A549 (cell line): ENCODE data around the gene LAMTOR3.

Experiments used
- BHLHE40 ChIP-seq: IDR thresholded peaks from 2 replicates; pipeline ENCODE4 v1.6.1; 2012; ENCODE audit warnings: low read depth, low read length, inconsistent platforms
- CBX8 ChIP-seq: fragments of 200-600 bp; sonication (generic); IDR thresholded peaks from 2 replicates; pipeline ENCODE4 v1.6.1; 2016
- CTCF ChIP-seq: fragments of >200 bp; sonication (Bioruptor Twin); formaldehyde crosslinking; IDR thresholded peaks from 3 replicates; pipeline ENCODE4 v1.5.1; 2016
- EP300 ChIP-seq, 2 experiments: fragments of >200 bp; sonication (Bioruptor Twin); formaldehyde crosslinking; IDR thresholded peaks; 2 replicates in 1 of 2; 3 replicates in 1 of 2; pipeline ENCODE4 v1.6.1; 2016 to 2017
- HOXA7 ChIP-seq: fragments of 250-450 bp; sonication (Bioruptor Pico); IDR thresholded peaks from 2 replicates; pipeline ENCODE4 v1.5.0; 2020; ENCODE audit warnings: mild to moderate bottlenecking, moderate library complexity
- POLR2A ChIP-seq: IDR thresholded peaks from 2 replicates; pipeline ENCODE4 v1.6.1; 2012; ENCODE audit warnings: mild to moderate bottlenecking, low read length
- USF2 ChIP-seq: fragments of 450-650 bp; IDR thresholded peaks from 2 replicates; pipeline ENCODE4 v1.6.1; 2014; ENCODE audit warnings: antibody characterized with exemption

- no peak for TF ChIP-seq BHLHE40
- TF ChIP-seq CTCF, result no peak
- TF ChIP-seq EP300 (IDR thresholded peaks at IDR 0.05), result no peak
- no peak for TF ChIP-seq USF2
- TF ChIP-seq HOXA7 (CRISPR knock-in tag), result no peak
- TF ChIP-seq POLR2A, result no peak
- TF ChIP-seq CBX8, result no peak
Observed at GRCh38 chr4:99852199-99852749, 42.0 kb downstream of the LAMTOR3 start.
